Right ventricle myocardium superior (tissue), 1 donor: Measurements from ENCODE around the gene SLC9A3. TPM values are rescaled to one million over a fixed set of nuclear protein-coding genes. Genes with fewer than 3 reads are reported as not detected.

Source experiments
- ATAC-seq: fragments of 200-7000 bp; cut with Tn5 transposase; one replicate; pipeline ENCODE4 v1.9.1; 2020; ENCODE audit warnings: mild to moderate bottlenecking; ENCODE audit not compliant: poor library complexity
- DNase-seq: peaks from one replicate; pipeline ENCODE4 v3.0.0-alpha.2; 2020
- intact Hi-C: fragments of 100-400 bp; cut with DNase I; formaldehyde crosslinking; loops from one replicate; pipeline ENCODE4 v1.11.2; 2022
- microRNA-seq: library from miRNA; unstranded; fragments of <30 nt; microRNA quantifications from one replicate; pipeline ENCODE4 v1.2.0, GENCODE V29; 2020
- total RNA-seq: library from RNA; stranded (reverse); fragmentation: NEBNext Ultra II Directional; extraction: Animal tissue kit (Norgen Biotek cat#: 25700); gene quantifications from one replicate; pipeline ENCODE4 v1.2.1, GENCODE V29; 2021
- donor health status: DM: no; HTN: yes; CAD: no; lungs with severe emphysema.

Gene SLC9A3
- total RNA-seq, 1 donor from 2014 or later, result 0.91 TPM

DNA sequence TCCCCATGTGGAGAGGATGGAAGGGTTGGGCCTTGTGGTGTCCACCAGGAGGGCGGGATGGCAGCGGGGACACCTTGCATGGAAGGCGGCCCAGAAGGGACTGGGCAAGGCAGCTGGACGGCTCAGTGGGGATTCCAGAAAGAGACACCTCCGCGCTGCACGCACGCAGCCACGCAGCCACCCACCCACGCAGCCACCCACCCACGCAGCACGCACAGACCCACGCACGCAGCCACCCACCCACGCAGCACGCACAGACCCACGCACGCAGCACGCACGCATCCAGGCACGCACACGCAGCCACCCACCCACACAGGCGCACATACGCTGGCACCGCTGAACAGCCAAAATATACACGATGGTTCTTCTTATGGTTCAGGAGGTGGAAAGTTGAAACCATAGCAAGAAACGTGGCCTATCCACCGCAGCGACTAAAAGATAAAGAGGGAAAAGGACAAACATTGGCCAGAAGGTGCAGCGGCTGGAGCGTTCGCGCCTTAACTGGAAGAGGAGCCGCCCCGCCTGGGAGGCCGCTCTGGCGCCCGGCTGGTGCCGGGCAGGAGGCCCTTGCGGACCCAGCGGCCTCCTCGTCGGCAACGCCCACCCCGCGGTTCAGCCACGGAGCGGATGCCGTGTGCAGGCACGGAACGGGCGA, 103.5 kb downstream of the SLC9A3 start:
- intact Hi-C loops, result no loop called here
- ATAC-seq, result no peak

More for the DNA sequence above, 103.5 kb downstream of the SLC9A3 start:
- no peak for DNase-seq

Small RNA genes lying within 50 kb of the gene (microRNA-seq; reads per million reads assigned to microRNA genes)
- gene MIR4456, result not detected

Other genes with a start within 250 kb of the SLC9A3 start
- 1.8 TPM for gene AHRR, start 202.7 kb downstream of the SLC9A3 start, total RNA-seq
- 46.4 TPM for gene EXOC3, start 81.3 kb downstream of the SLC9A3 start, total RNA-seq
- gene CEP72, start 87.9 kb upstream of the SLC9A3 start, total RNA-seq, result 1.7 TPM
- 39.7 TPM for gene TPPP, start 168.9 kb upstream of the SLC9A3 start, total RNA-seq